GM12872 (cell line): ENCODE data around the gene CREB3.

Experiments
- CTCF ChIP-seq: IDR thresholded peaks from 3 replicates; pipeline ENCODE4 v1.5.1; 2011; ENCODE audit warnings: low read depth, mild to moderate bottlenecking, low read length, moderate library complexity; ENCODE audit not compliant: insufficient read depth

Gene CREB3

GRCh38 chr9:35711501-35712428, 20.7 kb upstream of the CREB3 start:
- TF ChIP-seq CTCF = no peak

GRCh38 chr9:35712762-35713400, 19.6 kb upstream of the CREB3 start:
- no peak for TF ChIP-seq CTCF

DNA sequence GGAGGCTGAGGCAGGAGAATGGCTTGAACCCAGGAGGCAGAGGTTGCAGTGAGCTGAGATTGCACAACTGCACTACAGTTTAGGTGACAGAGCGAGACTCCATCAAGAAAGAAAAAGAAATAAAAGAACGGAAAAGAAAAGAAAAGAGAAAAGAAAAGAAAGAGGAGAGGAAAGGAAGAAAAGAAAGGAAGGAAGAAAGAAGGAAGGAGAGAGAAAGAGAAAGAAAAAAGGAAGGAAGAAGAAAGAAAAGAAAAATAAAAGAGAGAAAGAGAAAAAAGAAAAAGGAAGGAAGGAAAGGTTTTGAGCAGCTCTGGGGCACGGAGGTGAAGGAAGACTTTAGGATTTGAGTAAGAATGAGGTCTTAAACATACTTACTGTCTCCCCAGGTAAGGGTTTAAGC, 18.9 kb upstream of the CREB3 start:
- no peak for TF ChIP-seq CTCF

DNA sequence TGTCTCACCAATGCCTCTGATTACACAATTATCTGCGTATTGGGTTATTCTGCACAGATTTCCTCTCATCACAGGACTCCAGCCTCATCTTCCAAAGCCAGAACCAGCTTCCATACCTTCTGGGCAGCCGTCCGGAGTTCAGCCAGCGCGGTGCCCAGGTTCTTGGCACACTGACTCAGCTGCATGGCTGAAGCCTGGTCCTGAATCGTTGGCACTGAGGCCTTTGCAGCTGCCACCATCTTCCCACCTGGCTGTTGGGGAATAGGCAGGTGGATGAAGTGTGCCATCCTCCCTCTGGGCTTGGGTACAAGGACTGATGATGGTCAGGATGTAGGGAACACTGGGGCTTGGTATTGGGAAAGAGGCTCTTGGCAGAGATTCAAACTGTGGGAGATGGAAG, 18.3 kb upstream of the CREB3 start:
- TF ChIP-seq CTCF = no peak

- no peak for TF ChIP-seq CTCF
Observed at GRCh38 chr9:35714579-35715252, 17.8 kb upstream of the CREB3 start.

- no peak for TF ChIP-seq CTCF
Observed at GRCh38 chr9:35716230-35716629, 16.2 kb upstream of the CREB3 start.
